Endothelial cell of umbilical vein (primary cell): ENCODE measurements around the gene JAZF1.

Source experiments
- EZH2 ChIP-seq: IDR thresholded peaks from 2 replicates; pipeline ENCODE4 v1.6.1; 2012; ENCODE audit warnings: borderline replicate concordance, low read depth, mild to moderate bottlenecking, moderate library complexity, low read length, inconsistent platforms; ENCODE audit not compliant: severe bottlenecking
- FOS ChIP-seq: IDR thresholded peaks from 2 replicates; pipeline ENCODE4 v1.6.1; 2011; ENCODE audit warnings: mild to moderate bottlenecking, low read length, moderate library complexity, borderline replicate concordance; ENCODE audit not compliant: insufficient read depth
- GATA2 ChIP-seq: IDR thresholded peaks from 2 replicates; pipeline ENCODE4 v1.7.0; 2011; ENCODE audit warnings: low read depth, mild to moderate bottlenecking, moderate library complexity, mixed read lengths, low read length; ENCODE audit not compliant: insufficient read length, insufficient read depth
- POLR2A ChIP-seq: IDR thresholded peaks from 2 replicates; pipeline ENCODE4 v1.6.1; 2012; ENCODE audit warnings: low read depth, mild to moderate bottlenecking, control low read depth, low read length
- POLR2AphosphoS5 ChIP-seq: IDR thresholded peaks from 2 replicates; pipeline ENCODE4 v1.6.1; 2012; ENCODE audit warnings: low read depth, mild to moderate bottlenecking, control low read depth, low read length, moderate library complexity; ENCODE audit not compliant: insufficient read depth
- TF ChIP-seq, protein P1 (sequence below), 2 donors: IDR thresholded peaks; 1 replicate in 1 of 2; 2 replicates in 1 of 2; pipeline ENCODE4 v1.5.1; 2011; ENCODE audit warnings: low read length in 2 of 2, mild to moderate bottlenecking in 2 of 2, moderate library complexity in 2 of 2, control low read depth in 1 of 2, inconsistent platforms in 1 of 2, low read depth in 1 of 2; ENCODE audit not compliant: insufficient read depth in 1 of 2; ENCODE audit errors: extremely low read depth in 1 of 2

GRCh38 chr7:28037220-28038010, 143.2 kb downstream of the JAZF1 start:
- TF ChIP-seq, protein P1, sequence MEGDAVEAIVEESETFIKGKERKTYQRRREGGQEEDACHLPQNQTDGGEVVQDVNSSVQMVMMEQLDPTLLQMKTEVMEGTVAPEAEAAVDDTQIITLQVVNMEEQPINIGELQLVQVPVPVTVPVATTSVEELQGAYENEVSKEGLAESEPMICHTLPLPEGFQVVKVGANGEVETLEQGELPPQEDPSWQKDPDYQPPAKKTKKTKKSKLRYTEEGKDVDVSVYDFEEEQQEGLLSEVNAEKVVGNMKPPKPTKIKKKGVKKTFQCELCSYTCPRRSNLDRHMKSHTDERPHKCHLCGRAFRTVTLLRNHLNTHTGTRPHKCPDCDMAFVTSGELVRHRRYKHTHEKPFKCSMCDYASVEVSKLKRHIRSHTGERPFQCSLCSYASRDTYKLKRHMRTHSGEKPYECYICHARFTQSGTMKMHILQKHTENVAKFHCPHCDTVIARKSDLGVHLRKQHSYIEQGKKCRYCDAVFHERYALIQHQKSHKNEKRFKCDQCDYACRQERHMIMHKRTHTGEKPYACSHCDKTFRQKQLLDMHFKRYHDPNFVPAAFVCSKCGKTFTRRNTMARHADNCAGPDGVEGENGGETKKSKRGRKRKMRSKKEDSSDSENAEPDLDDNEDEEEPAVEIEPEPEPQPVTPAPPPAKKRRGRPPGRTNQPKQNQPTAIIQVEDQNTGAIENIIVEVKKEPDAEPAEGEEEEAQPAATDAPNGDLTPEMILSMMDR (IDR thresholded peaks at IDR 0.05; ENCODE audit: extremely low read depth in 1 of 2, insufficient read depth in 1 of 2, low read depth in 1 of 2, low read length in 2 of 2): no peak
- TF ChIP-seq POLR2A (no peak), EZH2 (no peak), GATA2 (peak; percentile 56), POLR2AphosphoS5 (peak; percentile 25), FOS (peak; percentile 99)
